Thoracic aorta (tissue), 2 donors: Measurements from ENCODE around the gene JAML. TPM values are rescaled to one million over a fixed set of nuclear protein-coding genes. Genes with fewer than 3 reads are reported as not detected.

Experiments
- ATAC-seq: fragments of 150-250 bp; one replicate; pipeline ENCODE4 v1.8.0; 2017; ENCODE audit warnings: low read depth; ENCODE audit not compliant: insufficient number of reproducible peaks, low FRiP score
- DNase-seq: peaks from one replicate; pipeline ENCODE4 v3.0.0-alpha.2; 2020; ENCODE audit warnings: low spot score
- H3K27ac ChIP-seq, 2 donors: fragments of 200-600 bp; sonication (generic); 1 replicate in 1 of 2; 2 replicates in 1 of 2; pipeline ENCODE4 v1.5.1; 2016; ENCODE audit warnings: mild to moderate bottlenecking in 2 of 2, moderate library complexity in 2 of 2
- H3K27me3 ChIP-seq: fragments of 200-600 bp; sonication (generic); replicated peaks from 2 replicates; pipeline ENCODE4 v1.6.0; 2016; ENCODE audit warnings: mild to moderate bottlenecking; ENCODE audit not compliant: insufficient read depth
- H3K36me3 ChIP-seq: fragments of 200-600 bp; sonication (generic); one replicate; pipeline ENCODE4 v1.5.1; 2016
- H3K4me1 ChIP-seq, 2 donors: fragments of 200-600 bp; sonication (generic); 1 replicate in 1 of 2; 2 replicates in 1 of 2; pipeline versions ENCODE4 v1.5.1 to v1.6.0; 2016; ENCODE audit warnings: low read depth in 2 of 2, mild to moderate bottlenecking in 1 of 2; ENCODE audit not compliant: control insufficient read depth in 1 of 2
- H3K4me3 ChIP-seq: fragments of 200-600 bp; sonication (generic); 2 replicates; pipeline ENCODE4 v1.5.1; 2016; ENCODE audit warnings: mild to moderate bottlenecking
- H3K9me3 ChIP-seq: fragments of 200-600 bp; sonication (generic); 2 replicates; pipeline ENCODE4 v1.5.1; 2016
- CTCF ChIP-seq: fragments of 200-600 bp; sonication (generic); IDR thresholded peaks from one replicate; pipeline ENCODE4 v1.5.1; 2019; ENCODE audit warnings: antibody characterized with exemption
- total RNA-seq, 2 donors: library from RNA; depleted of rRNA; stranded (reverse); fragments of >200 nt; gene quantifications; one replicate each; pipeline versions ENCODE4 v1.1.0 to v1.2.3, GENCODE V29; 2016

JAML gene
- total RNA-seq, 2 donors from 2014 or later = 3.7 to 7.6 TPM

GRCh38 chr11:118239509-118240205, 14.8 kb upstream of the JAML start:
- no peaks in the 10 kb centered on the region for H3K27me3 ChIP-seq
- no peak for TF ChIP-seq CTCF
- no peak overlapping the region for H3K4me3 ChIP-seq
- no peak overlapping the region for H3K27ac ChIP-seq
- no peaks in the 10 kb centered on the region for H3K36me3 ChIP-seq
- H3K9me3 ChIP-seq = no peaks in the 10 kb centered on the region
- no peak for ATAC-seq
- H3K4me1 ChIP-seq = no peaks in the 10 kb centered on the region
- DNase-seq = no peak

- Histone ChIP-seq H3K9me3 (no peaks in the 10 kb centered on the region), H3K4me1 (no peaks in the 10 kb centered on the region), H3K27me3 (no peaks in the 10 kb centered on the region), H3K27ac (no peak overlapping the region), H3K36me3 (no peaks in the 10 kb centered on the region), H3K4me3 (no peak overlapping the region)
- DNase-seq (no peak), ATAC-seq (no peak)
- no peak for TF ChIP-seq CTCF
These were observed 14.1 kb upstream of the JAML start for GRCh38 chr11:118238929-118239328.

- no peaks in the 10 kb centered on the region for H3K9me3 ChIP-seq
- no peak for DNase-seq
- H3K27ac ChIP-seq = no peak overlapping the region
- H3K4me3 ChIP-seq = no peak overlapping the region
- no peaks in the 10 kb centered on the region for H3K36me3 ChIP-seq
- H3K4me1 ChIP-seq = no peaks in the 10 kb centered on the region
- ATAC-seq = no peak
- H3K27me3 ChIP-seq = no peaks in the 10 kb centered on the region
- TF ChIP-seq CTCF = no peak
These were observed 13.6 kb upstream of the JAML start for GRCh38 chr11:118238421-118238820.

- H3K27me3 ChIP-seq = no peaks in the 10 kb centered on the region
- no peak overlapping the region for H3K4me3 ChIP-seq
- H3K36me3 ChIP-seq = no peaks in the 10 kb centered on the region
- H3K27ac ChIP-seq = no peak overlapping the region
- TF ChIP-seq CTCF = no peak
- ATAC-seq = no peak
- DNase-seq = no peak
- no peaks in the 10 kb centered on the region for H3K9me3 ChIP-seq
- H3K4me1 ChIP-seq = no peaks in the 10 kb centered on the region
These were observed 11.4 kb upstream of the JAML start for GRCh38 chr11:118236170-118236569.

- H3K4me1 ChIP-seq = no peaks in the 10 kb centered on the region
- H3K9me3 ChIP-seq = no peaks in the 10 kb centered on the region
- ATAC-seq = no peak
- H3K4me3 ChIP-seq = no peak overlapping the region
- no peak overlapping the region for H3K27ac ChIP-seq
- no peaks in the 10 kb centered on the region for H3K27me3 ChIP-seq
- no peak for DNase-seq
- no peak for TF ChIP-seq CTCF
- no peaks in the 10 kb centered on the region for H3K36me3 ChIP-seq
These were observed 10.0 kb upstream of the JAML start for GRCh38 chr11:118234833-118235232.
